ENCODE results near the gene ILKAP. TPM values are rescaled to one million over a fixed set of nuclear protein-coding genes. Genes with fewer than 3 reads are reported as not detected.

ILKAP gene
- total and polyA plus RNA-seq, 2 of the 4 experiments (the other 2 are of a cell fraction) = 13.3 to 44.2 TPM

GRCh38 chr2:238124488-238125126, 78.9 kb downstream of the ILKAP start:
- POLR2A ChIA-PET (ENCODE audit: unreplicated experiment) = no interaction called here
- H2AK5ac ChIP-seq (ENCODE audit: low read depth, low read length) = no peak overlapping the region
- no peak overlapping the region for H3K27ac ChIP-seq (ENCODE audit: insufficient read depth, low read length)
- H3K23ac ChIP-seq (ENCODE audit: low read depth, low read length) = no peak overlapping the region
- H3K4me2 ChIP-seq (ENCODE audit: low read depth, low read length) = no peak overlapping the region
- CTCF ChIA-PET = no interaction called here
- no TSS peak for BruUV-seq (replicated peaks)
- no peaks in the 10 kb centered on the region for H4K20me1 ChIP-seq (ENCODE audit: insufficient read depth, low read length)
- H2BK5ac ChIP-seq (ENCODE audit: low read depth, low read length, poor library complexity, severe bottlenecking) = no peak overlapping the region
- no peak for TF ChIP-seq MAFK (IDR thresholded peaks at IDR 0.05; ENCODE audit: low read depth, low read length)
- no peak for TF ChIP-seq BHLHE40 (IDR thresholded peaks at IDR 0.05; ENCODE audit: low read depth, low read length)
- TF ChIP-seq RFX5 (IDR thresholded peaks at IDR 0.05; ENCODE audit: low read depth, low read length) = no peak
- TF ChIP-seq SMC3 (IDR thresholded peaks at IDR 0.05; ENCODE audit: low read depth, low read length) = no peak
- no peak for TF ChIP-seq MAZ (IDR thresholded peaks at IDR 0.05; ENCODE audit: borderline replicate concordance, low read depth, low read length)
- no peak for TF ChIP-seq MXI1 (IDR thresholded peaks at IDR 0.05; ENCODE audit: borderline replicate concordance, low read depth, low read length)
- no peak for TF ChIP-seq RAD21 (IDR thresholded peaks at IDR 0.05; ENCODE audit: low read length)
- no peak for TF ChIP-seq RCOR1 (IDR thresholded peaks at IDR 0.05; ENCODE audit: insufficient replicate concordance, low read length)
- TF ChIP-seq CHD1 (IDR thresholded peaks at IDR 0.05; ENCODE audit: low read depth, low read length) = no peak
- TF ChIP-seq ELK1 (IDR thresholded peaks at IDR 0.05; ENCODE audit: borderline replicate concordance, low read depth, low read length) = no peak
- no peak for TF ChIP-seq FOS (IDR thresholded peaks at IDR 0.05; ENCODE audit: low read depth, low read length)
- TF ChIP-seq POLR2A (IDR thresholded peaks at IDR 0.05; ENCODE audit: low read depth, low read length) = no peak
- no peaks in the 10 kb centered on the region for H3K9me3 ChIP-seq (ENCODE audit: control insufficient read depth, insufficient read depth, low read length)
- no peak overlapping the region for H4K8ac ChIP-seq (ENCODE audit: low read depth in 2 of 2, low read length in 2 of 2)
- H2BK120ac ChIP-seq (ENCODE audit: low read depth, low read length) = no peak overlapping the region
- in situ Hi-C loops (cut with MboI; ENCODE audit: low sequenced_read_pairs) (no loop called here), dilution Hi-C loops (cut with HindIII; ENCODE audit: low sequenced_read_pairs, unreplicated experiment) (no loop called here), intact Hi-C loops (cut with micrococcal nuclease) (loop anchor here (5.0 kb wide), 1 partner anchor 267 kb away; the partner anchor contains the start of gene RAMP1)
- H4K5ac ChIP-seq (ENCODE audit: low read depth, low read length) = no peak overlapping the region
- no peak overlapping the region for H3K14ac ChIP-seq (replicated peaks; ENCODE audit: low read depth, low read length)
- H4K91ac ChIP-seq (ENCODE audit: insufficient read depth, low read depth, low read length) = no peak overlapping the region
- no peak overlapping the region for H2AK9ac ChIP-seq (replicated peaks; ENCODE audit: low read depth, low read length, poor library complexity)
- ATAC-seq (ENCODE audit: low read depth) (no peak), DNase-seq (no peak)
- peaks cover 5% of the 10 kb centered on the region; the same call in 1 of the 2 replicates for H3K9me1 ChIP-seq (ENCODE audit: insufficient read depth, low read length)
- H3K36me3 ChIP-seq (ENCODE audit: control insufficient read depth, insufficient read depth, low read length) = no peaks in the 10 kb centered on the region
- no peaks in the 10 kb centered on the region for H3K79me1 ChIP-seq (ENCODE audit: low read depth in 1 of 2, low read length in 2 of 2)
- H3K9ac ChIP-seq (ENCODE audit: low read depth, low read length) = no peak overlapping the region
- H3K4me1 ChIP-seq (ENCODE audit: control insufficient read depth, insufficient read depth, low read length) = peaks cover 10% of the 10 kb centered on the region
- H3K4ac ChIP-seq (ENCODE audit: low read depth, low read length) = no peak overlapping the region
- WGBS, 2 experiments (ENCODE audit: extremely low coverage in 2 of 2, insufficient read length in 1 of 2) = 87% methylated on average over 17 of the region's 19 CpGs; no CpG with 5 or more reads in 1 of the 2 experiments
- H3K18ac ChIP-seq (ENCODE audit: low read depth, low read length) = no peak overlapping the region
- H3K56ac ChIP-seq (ENCODE audit: extremely low read depth, insufficient read depth, low read length) = no peak overlapping the region
- H2BK15ac ChIP-seq (ENCODE audit: low read depth, low read length) = no peak overlapping the region
- peaks cover 22% of the 10 kb centered on the region for H3K27me3 ChIP-seq (ENCODE audit: control insufficient read depth, insufficient read depth, low read length)
- no peak overlapping the region for H3K4me3 ChIP-seq (ENCODE audit: insufficient read depth, low read depth, low read length)
- no peak overlapping the region for H2BK20ac ChIP-seq (ENCODE audit: low read depth, low read length)
- H2AFZ ChIP-seq (replicated peaks; ENCODE audit: low read length, poor library complexity) = no peak overlapping the region
